GM11168 (cell line): ENCODE measurements around the gene DARS1.

ENCODE experiments used
- in situ Hi-C: fragments of 300-500 bp; cut with MboI; formaldehyde crosslinking; loops from one replicate; pipeline ENCODE4 v1.12.0; 2022; ENCODE audit warnings: low sequenced_read_pairs; ENCODE audit not compliant: unreplicated experiment

The DARS1 gene

GRCh38 chr2:135948642-135949355, 36.6 kb downstream of the DARS1 start:
- in situ Hi-C loops, result no loop called here

GRCh38 chr2:135948141-135948540, 37.3 kb downstream of the DARS1 start:
- in situ Hi-C loops, result no loop called here

DNA sequence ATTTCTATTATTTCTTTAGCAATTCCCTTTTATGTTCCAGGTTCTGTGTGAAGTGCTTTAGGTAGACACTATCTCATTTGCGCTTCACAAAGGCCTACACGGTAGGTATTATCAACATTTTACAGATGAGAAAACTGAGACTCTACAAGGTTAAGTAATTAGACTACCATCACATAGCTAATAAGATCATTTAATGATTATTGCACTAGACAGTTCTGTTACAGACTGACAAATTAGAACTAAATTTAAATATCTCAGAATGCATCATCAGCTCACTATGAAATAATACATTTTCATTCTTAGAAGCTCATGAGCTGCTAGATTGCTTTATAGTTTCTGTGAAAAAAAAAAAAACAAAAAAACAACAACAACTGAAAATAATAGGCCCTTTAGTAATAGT, 37.9 kb downstream of the DARS1 start:
- in situ Hi-C loops, result no loop called here

DNA sequence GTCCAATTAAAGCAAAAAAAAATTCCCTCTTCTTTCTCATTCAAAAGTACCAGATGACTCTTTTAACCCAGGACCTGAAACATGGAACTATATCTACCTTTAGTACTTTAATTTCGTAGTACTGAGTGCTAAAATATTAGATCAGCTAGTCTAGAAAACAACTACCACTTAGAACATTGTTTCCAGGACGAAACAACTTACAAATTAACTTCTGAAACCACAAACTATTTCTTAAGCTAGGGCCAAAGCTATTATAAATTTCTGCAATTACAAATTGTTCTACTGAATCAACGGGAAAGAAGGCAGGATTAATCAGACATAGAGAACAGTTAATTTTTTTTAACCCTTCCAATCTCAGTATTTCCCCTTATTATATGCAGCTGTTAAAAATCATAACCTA, 39.9 kb downstream of the DARS1 start:
- in situ Hi-C loops, result no loop called here

GRCh38 chr2:135944625-135945024, 40.8 kb downstream of the DARS1 start:
- in situ Hi-C loops, result no loop called here

DNA sequence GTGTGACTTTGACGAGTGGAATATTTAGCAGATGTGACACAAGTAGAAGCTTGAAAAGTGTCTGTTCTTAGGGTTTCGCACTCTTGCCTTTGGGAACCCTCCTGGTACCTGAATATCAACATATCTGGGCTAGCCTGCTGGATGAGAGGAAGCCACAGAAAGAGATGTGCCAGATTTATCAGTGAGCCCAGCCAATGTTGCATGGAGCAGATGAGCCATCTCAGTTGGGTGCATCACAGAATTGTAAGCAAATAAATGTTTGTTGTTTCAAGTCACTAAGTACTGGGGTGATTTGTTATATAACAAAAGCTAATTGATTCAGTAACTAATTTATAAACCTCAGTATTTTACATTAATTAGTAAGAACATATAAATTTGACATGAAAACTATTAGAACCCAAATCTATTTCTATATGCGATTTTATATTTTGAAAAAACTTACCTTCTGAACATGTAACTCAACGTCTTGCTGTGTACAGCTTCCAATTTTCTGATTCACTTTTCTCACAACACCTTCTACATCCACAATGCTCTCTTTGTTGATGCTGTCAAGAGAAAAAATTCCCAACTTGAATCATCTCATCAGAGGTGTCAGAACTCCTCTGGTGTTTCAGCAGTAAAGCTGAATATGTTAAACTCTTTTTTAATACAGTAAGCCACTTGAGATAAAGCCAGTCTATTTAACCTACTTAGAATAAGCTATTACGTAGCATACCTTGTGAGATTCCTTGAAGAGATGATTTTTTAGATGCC, 42.3 kb downstream of the DARS1 start:
- in situ Hi-C loops, result no loop called here

GRCh38 chr2:135936524-135936923, 48.9 kb downstream of the DARS1 start:
- in situ Hi-C loops, result no loop called here

DNA sequence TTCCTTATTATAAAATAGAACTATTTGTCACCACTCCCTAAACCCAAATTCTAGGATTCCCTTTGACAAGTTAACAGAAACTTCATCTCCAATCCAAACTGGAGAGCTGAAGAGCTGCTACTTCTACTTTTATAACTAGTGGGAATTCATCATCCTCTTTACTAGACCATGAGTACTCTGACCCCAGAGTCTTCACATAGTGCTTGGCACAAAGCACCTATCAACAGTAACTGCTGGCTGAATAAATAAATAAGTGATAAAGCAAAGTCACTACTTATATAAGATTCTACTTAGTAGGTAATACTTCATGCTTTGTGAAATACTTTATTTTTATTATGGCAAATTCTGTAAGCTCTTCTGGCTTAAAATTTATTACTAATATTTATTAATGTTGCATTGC, 49.5 kb downstream of the DARS1 start:
- in situ Hi-C loops, result no loop called here

DNA sequence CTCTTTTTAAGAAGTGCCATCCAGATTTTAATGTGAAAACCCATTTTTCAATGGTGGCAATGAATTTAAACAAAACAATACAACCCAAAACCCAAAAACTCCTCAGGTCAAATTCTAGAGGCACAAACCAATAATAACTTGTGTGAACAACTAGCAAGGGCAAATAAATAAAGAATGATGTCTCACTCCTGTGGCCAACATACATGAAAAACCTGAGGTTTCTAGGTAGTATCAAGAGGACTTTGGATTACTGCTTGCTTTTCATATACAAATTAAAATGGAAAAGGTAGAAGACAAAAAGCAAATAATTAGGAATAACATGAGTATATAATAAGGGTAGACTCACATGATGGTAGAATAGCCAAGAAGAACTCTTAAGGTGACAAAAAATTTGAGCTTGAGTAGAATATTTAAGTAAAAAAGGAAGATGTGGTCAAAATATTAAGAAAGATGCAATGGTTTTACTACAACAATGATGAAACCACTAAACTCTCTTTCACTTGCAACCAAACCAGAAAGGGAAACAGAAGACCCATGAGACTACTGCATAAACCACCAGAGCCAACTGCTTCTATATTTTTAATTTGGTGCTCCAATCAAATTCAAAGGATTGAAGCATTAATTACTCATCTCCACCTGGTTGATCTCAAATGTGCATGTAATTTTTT, 53.5 kb downstream of the DARS1 start:
- in situ Hi-C loops, result no loop called here

- in situ Hi-C loops, result no loop called here
Measured at GRCh38 chr2:135926605-135927004, 58.8 kb downstream of the DARS1 start.

- in situ Hi-C loops, result no loop called here
Measured at GRCh38 chr2:135925571-135925970, 59.9 kb downstream of the DARS1 start.

DNA sequence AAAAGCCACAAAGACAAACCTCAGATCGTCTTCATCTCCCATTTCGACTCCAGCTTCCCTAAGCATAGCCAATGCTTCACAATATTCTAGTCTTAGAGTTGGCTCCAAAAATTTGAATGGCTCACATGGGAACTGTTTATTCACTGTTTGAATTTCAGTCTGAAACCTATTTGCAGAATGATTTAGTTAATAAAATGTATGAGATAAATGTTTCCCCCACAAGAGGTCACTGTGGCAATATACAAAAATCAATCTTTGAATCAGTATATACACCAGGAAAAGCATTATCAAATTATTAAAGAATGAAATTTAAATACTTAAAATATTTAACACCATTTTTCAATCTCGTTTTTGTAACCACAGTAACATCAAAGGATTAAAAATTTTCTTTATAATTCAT, 69.2 kb downstream of the DARS1 start:
- in situ Hi-C loops, result loop anchor here (5.0 kb wide), 1 partner anchor 466 kb away; no protein-coding TSS in a partner anchor

DNA sequence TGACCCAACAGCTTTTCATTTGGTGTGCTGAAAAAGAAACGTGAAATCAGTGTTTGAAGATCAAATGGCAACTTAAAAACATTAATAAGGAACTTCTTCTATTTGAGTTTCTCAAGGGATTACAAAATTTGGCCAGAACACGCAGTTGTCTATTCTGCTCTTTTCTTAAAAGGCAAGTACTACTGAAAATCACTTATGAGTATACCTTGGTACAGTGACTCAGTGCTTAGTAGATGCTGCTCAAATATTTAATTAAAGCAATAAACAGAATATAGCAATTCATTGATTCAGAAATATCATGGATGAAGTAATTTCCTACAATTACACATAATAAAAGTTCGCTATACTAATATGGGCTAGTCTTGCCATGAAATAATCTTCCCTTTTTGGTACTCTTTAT, 70.9 kb downstream of the DARS1 start:
- in situ Hi-C loops, result loop anchor here (5.0 kb wide), 1 partner anchor 203 kb away; the partner anchor contains the start of gene CXCR4

DNA sequence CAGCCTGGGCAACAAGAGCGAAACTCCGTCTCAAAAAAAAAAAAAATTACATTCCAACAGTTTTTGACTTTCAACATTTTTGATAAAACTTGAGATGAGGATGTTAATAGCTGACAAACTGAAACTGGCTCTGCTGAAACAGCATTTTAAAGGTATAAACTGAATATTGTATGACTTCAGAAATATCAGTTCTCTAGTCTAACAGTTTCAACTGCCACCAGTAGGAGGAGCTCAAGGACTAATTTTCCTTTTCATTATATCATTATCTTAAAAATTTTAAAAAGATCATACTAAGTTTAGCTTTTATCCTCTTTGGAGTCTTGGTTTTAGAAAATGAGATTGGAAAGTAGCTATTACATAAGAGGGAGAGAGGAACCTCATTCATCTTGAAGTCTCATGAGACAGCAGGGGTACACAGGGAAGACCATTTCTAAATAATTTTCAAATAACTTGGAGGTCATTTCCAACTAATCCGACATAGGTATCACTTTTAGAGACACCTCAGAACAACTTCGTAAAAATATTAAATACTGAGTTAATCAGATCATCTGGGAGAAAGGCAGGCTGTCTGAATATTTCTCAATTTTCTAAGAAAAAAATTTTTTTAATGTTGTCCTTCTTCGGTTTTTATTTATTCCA, 71.6 kb downstream of the DARS1 start:
- in situ Hi-C loops, result loop anchor here (5.0 kb wide), 1 partner anchor 203 kb away; the partner anchor contains the start of gene CXCR4

GRCh38 chr2:135909976-135910375, 75.5 kb downstream of the DARS1 start:
- in situ Hi-C loops, result loop anchor here (5.0 kb wide), 1 partner anchor 207 kb away; the partner anchor contains the start of gene CXCR4

DNA sequence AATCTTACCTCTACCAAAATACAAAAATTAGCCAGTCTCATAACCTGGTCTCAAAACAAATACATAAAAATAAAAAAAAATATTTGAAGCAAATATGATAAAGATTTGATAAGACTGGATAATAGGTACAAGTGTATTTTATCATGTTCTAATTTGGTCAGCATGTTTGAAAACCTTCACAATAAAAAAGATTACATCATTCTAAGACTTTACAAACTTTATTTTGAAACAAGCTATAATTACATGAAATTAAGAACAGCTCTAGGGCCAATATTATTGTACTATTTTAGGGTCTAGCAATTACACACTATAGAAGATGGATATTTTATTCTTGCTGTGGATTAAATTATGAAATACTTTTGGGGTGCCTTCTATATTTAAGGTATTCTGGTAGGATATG, 79.7 kb downstream of the DARS1 start:
- in situ Hi-C loops, result no loop called here

DNA sequence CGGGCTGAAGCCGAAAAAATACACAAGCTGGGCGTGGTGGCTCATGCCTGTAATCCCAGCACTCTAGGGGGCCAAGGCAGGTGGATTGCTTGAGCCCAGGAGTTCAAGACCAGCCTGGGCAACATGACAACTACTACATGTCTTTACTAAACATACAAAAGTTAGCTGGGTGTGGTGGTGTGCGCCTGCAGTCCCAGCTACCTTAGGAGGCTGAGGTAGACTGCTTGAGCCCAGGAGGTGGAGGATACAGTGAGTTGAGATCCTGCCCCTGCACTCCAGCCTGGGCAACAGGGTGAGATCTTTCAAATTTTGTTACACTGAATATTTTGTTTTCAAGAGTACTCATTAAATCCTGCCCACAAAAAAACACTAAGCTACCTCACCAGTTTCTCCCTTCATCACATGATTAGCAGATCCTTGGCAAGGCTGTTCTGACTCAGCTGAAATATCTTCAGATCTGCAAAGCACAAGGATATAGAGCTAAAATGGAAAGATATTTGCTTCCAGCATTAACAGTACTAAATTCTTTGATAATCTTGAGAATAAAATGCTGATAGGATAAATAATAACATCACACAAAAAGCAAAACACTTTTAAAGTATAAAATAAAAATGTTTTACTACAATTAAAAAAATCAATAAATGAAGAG, 81.0 kb downstream of the DARS1 start:
- in situ Hi-C loops, result no loop called here

- in situ Hi-C loops, result no loop called here
Measured at GRCh38 chr2:135903650-135904049, 81.8 kb downstream of the DARS1 start.

DNA sequence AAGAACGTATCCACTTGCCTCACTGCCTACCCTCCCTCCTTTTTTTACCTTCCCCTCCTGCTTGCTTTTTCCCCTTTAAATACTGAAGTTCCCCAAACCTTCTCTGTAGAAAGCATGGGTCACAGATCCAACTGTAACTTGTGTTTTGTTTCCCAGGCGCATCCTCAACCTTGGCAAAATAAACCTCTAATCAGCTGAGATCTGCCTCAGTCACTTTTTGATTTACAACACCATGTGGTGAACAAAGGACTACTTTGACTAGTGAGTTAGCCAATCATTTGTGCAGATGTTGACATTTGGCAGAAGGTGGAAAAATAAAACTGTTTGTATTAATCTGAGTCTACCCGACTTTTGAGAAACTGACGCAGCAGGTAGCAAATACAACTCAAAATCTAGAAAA, 85.9 kb downstream of the DARS1 start:
- in situ Hi-C loops, result no loop called here

- in situ Hi-C loops, result no loop called here
Measured at GRCh38 chr2:135898234-135898786, 87.1 kb downstream of the DARS1 start.
